K562 (cell line): ENCODE results near the gene PSMB10. TPM values are rescaled to one million over a fixed set of nuclear protein-coding genes. Genes with fewer than 3 reads are reported as not detected.

ENCODE experiments used
- ARID2 ChIP-seq: fragments of 450-650 bp; IDR thresholded peaks from 2 replicates; pipeline ENCODE4 v1.6.1; 2017; ENCODE audit warnings: antibody characterized with exemption, mild to moderate bottlenecking
- ATF7 ChIP-seq: fragments of 450-650 bp; IDR thresholded peaks from 2 replicates; pipeline ENCODE4 v1.7.1; 2014; ENCODE audit warnings: mild to moderate bottlenecking, moderate library complexity
- JUNB ChIP-seq: fragments of 450-650 bp; formaldehyde crosslinking; conservative IDR thresholded peaks from 2 replicates; pipeline ENCODE4 v1.4.0; 2020; ENCODE audit warnings: mild to moderate bottlenecking
- MAFF ChIP-seq: IDR thresholded peaks from 2 replicates; pipeline ENCODE4 v1.6.1; 2012; ENCODE audit warnings: low read length, improper control_type of control experiment
- MCM7 ChIP-seq, 2 experiments: fragments of 450-650 bp; IDR thresholded peaks; 2 replicates each; pipeline ENCODE4 v1.6.1; 2016 to 2018
- NCOA1 ChIP-seq: fragments of 450-650 bp; IDR thresholded peaks from 2 replicates; pipeline ENCODE4 v1.6.1; 2016; ENCODE audit warnings: low read depth
- SP1 ChIP-seq: sonication (generic); formaldehyde crosslinking; IDR thresholded peaks from 2 replicates; pipeline ENCODE4 v1.8.1; 2022; ENCODE audit warnings: mild to moderate bottlenecking, missing genetic modification reagents
- SP2 ChIP-seq: IDR thresholded peaks from 2 replicates; pipeline ENCODE4 v1.6.1; 2011; ENCODE audit warnings: mild to moderate bottlenecking, low read depth, low read length, moderate library complexity; ENCODE audit not compliant: poor library complexity, severe bottlenecking; ENCODE audit errors: extremely low read depth
- SREBF1 ChIP-seq: fragments of 150-350 bp; IDR thresholded peaks from 2 replicates; pipeline ENCODE4 v1.6.1; 2014; ENCODE audit warnings: antibody characterized with exemption, low read depth, low read length, borderline replicate concordance
- TEAD1 ChIP-seq, 2 experiments: fragments of 450-650 bp in 1 of 2; sonication (generic) in 1 of 2; formaldehyde crosslinking; IDR thresholded peaks; 2 replicates each; pipeline versions ENCODE4 v1.4.0 to v1.8.0; 2020 to 2022; ENCODE audit warnings: mild to moderate bottlenecking in 2 of 2, missing genetic modification reagents in 1 of 2
- THRAP3 ChIP-seq: fragments of 450-650 bp; IDR thresholded peaks from 2 replicates; pipeline ENCODE4 v1.6.1; 2016; ENCODE audit warnings: mild to moderate bottlenecking, inconsistent platforms, borderline replicate concordance
- ZBTB17 ChIP-seq: fragments of 450-650 bp; formaldehyde crosslinking; IDR thresholded peaks from 2 replicates; pipeline ENCODE4 v1.4.0; 2020; ENCODE audit warnings: mild to moderate bottlenecking
- ZEB2 ChIP-seq: fragments of 450-650 bp; IDR thresholded peaks from 2 replicates; pipeline ENCODE4 v1.6.1; 2016
- polyA plus RNA-seq, 8 experiments: library from polyadenylated mRNA; depleted of rRNA in 4 of 8; stranded (reverse) in 5 of 8; unstranded in 3 of 8; fragments of >200 nt; fragmentation: Nextera tagmentation in 2 of 8; fragmentation: Illumina TruSeq in 1 of 8; extraction: Ambion mirVana in 2 of 8; extraction: Trizol in 1 of 8; gene quantifications; 2 replicates each; pipeline versions ENCODE4 v1.2.1 to v1.2.3, GENCODE V29; 2011 to 2014; ENCODE audit warnings: inconsistent platforms in 1 of 8, missing spikeins in 1 of 8
- total RNA-seq, 7 experiments: library from RNA; depleted of rRNA in 6 of 7; stranded (reverse); fragments of >200 nt in 6 of 7; fragmentation: Illumina TruSeq in 2 of 7; extraction: Trizol in 2 of 7; gene quantifications; 2 replicates each; pipeline versions ENCODE4 v1.2.1 to v1.2.3, GENCODE V29; 2011 to 2021; ENCODE audit warnings: low replicate concordance in 1 of 7
- TF ChIP-seq, protein P1 (sequence below): fragments of 450-650 bp; formaldehyde crosslinking; IDR thresholded peaks from 2 replicates; pipeline ENCODE4 v1.4.0; 2020; ENCODE audit warnings: mild to moderate bottlenecking
- TF ChIP-seq, protein P2 (sequence below): fragments of 450-650 bp; IDR thresholded peaks from 2 replicates; pipeline ENCODE4 v1.6.1; 2014; ENCODE audit warnings: low read depth, mild to moderate bottlenecking, moderate library complexity, borderline replicate concordance
- TF ChIP-seq, protein P3 (sequence below), 2 experiments: fragments of 450-650 bp; IDR thresholded peaks; 2 replicates each; pipeline ENCODE4 v1.6.1; 2018; ENCODE audit warnings: mild to moderate bottlenecking in 2 of 2, low read depth in 1 of 2; ENCODE audit not compliant: partially characterized antibody in 2 of 2
- TF ChIP-seq, protein P4 (sequence below), 2 experiments: IDR thresholded peaks; 2 replicates each; pipeline ENCODE4 v1.6.1; 2011; ENCODE audit warnings: borderline replicate concordance in 1 of 2, control low read depth in 1 of 2, low read depth in 1 of 2, low read length in 1 of 2, mild to moderate bottlenecking in 1 of 2, mixed read lengths in 1 of 2, moderate library complexity in 1 of 2; ENCODE audit not compliant: insufficient read depth in 1 of 2, insufficient read length in 1 of 2, poor library complexity in 1 of 2, severe bottlenecking in 1 of 2; ENCODE audit errors: extremely low read depth in 1 of 2
- TF ChIP-seq, protein P5 (sequence below): fragments of 250-450 bp; sonication (Bioruptor Pico); IDR thresholded peaks from 2 replicates; pipeline ENCODE4 v1.8.0; 2021; ENCODE audit warnings: moderate library complexity, mild to moderate bottlenecking, inconsistent platforms

The PSMB10 gene
- total and polyA plus RNA-seq, 9 of the 15 experiments (the other 6 are each of a cell fraction or from before 2014, with no cell fraction given), result 11.7 to 105 (median 51.0) TPM

DNA sequence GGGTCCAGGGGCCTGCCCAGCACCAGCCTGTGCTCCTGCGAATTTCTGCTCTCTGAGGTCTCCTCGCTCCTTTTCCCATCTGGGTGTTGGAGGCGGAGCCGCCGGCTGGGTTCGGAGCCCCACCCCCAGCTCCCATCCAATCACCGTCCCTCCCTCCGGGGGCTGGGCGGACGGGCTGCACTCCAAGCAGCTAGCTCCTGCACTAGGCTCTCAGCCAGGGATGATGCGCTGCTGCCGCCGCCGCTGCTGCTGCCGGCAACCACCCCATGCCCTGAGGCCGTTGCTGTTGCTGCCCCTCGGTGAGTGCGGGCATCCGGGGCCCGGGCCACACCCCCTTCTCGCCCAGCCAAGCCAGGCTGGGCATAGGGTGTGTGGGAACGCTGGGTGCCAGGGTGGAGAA, 52.0 kb downstream of the PSMB10 start, which contains the start of gene NRN1L (continued):
- TF ChIP-seq, protein P1, sequence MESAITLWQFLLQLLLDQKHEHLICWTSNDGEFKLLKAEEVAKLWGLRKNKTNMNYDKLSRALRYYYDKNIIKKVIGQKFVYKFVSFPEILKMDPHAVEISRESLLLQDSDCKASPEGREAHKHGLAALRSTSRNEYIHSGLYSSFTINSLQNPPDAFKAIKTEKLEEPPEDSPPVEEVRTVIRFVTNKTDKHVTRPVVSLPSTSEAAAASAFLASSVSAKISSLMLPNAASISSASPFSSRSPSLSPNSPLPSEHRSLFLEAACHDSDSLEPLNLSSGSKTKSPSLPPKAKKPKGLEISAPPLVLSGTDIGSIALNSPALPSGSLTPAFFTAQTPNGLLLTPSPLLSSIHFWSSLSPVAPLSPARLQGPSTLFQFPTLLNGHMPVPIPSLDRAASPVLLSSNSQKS, result no peak
- TF ChIP-seq ZBTB17 (no peak), ATF7 (0 out of 2 replicates have a peak, but pooled peaks have one; percentile 24), ZEB2 (no peak), ARID2 (no peak), MAFF (no peak), SREBF1 (no peak), NCOA1 (no peak), TEAD1 (CRISPR knock-in tag; IDR thresholded peaks at IDR 0.05) (no peak), SP2 (no peak), MCM7 (IDR thresholded peaks at IDR 0.05) (no peak), THRAP3 (no peak), JUNB (CRISPR knock-in tag) (no peak), SP1 (CRISPR knock-in tag) (peak; percentile 62; the same call in 1 of the 2 replicates)
- TF ChIP-seq, protein P2, sequence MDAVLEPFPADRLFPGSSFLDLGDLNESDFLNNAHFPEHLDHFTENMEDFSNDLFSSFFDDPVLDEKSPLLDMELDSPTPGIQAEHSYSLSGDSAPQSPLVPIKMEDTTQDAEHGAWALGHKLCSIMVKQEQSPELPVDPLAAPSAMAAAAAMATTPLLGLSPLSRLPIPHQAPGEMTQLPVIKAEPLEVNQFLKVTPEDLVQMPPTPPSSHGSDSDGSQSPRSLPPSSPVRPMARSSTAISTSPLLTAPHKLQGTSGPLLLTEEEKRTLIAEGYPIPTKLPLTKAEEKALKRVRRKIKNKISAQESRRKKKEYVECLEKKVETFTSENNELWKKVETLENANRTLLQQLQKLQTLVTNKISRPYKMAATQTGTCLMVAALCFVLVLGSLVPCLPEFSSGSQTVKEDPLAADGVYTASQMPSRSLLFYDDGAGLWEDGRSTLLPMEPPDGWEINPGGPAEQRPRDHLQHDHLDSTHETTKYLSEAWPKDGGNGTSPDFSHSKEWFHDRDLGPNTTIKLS, result no peak
- TF ChIP-seq, protein P3, sequence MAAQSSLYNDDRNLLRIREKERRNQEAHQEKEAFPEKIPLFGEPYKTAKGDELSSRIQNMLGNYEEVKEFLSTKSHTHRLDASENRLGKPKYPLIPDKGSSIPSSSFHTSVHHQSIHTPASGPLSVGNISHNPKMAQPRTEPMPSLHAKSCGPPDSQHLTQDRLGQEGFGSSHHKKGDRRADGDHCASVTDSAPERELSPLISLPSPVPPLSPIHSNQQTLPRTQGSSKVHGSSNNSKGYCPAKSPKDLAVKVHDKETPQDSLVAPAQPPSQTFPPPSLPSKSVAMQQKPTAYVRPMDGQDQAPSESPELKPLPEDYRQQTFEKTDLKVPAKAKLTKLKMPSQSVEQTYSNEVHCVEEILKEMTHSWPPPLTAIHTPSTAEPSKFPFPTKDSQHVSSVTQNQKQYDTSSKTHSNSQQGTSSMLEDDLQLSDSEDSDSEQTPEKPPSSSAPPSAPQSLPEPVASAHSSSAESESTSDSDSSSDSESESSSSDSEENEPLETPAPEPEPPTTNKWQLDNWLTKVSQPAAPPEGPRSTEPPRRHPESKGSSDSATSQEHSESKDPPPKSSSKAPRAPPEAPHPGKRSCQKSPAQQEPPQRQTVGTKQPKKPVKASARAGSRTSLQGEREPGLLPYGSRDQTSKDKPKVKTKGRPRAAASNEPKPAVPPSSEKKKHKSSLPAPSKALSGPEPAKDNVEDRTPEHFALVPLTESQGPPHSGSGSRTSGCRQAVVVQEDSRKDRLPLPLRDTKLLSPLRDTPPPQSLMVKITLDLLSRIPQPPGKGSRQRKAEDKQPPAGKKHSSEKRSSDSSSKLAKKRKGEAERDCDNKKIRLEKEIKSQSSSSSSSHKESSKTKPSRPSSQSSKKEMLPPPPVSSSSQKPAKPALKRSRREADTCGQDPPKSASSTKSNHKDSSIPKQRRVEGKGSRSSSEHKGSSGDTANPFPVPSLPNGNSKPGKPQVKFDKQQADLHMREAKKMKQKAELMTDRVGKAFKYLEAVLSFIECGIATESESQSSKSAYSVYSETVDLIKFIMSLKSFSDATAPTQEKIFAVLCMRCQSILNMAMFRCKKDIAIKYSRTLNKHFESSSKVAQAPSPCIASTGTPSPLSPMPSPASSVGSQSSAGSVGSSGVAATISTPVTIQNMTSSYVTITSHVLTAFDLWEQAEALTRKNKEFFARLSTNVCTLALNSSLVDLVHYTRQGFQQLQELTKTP (IDR thresholded peaks at IDR 0.05; ENCODE audit: low read depth in 1 of 2, partially characterized antibody in 2 of 2), result no peak
- TF ChIP-seq, protein P4, sequence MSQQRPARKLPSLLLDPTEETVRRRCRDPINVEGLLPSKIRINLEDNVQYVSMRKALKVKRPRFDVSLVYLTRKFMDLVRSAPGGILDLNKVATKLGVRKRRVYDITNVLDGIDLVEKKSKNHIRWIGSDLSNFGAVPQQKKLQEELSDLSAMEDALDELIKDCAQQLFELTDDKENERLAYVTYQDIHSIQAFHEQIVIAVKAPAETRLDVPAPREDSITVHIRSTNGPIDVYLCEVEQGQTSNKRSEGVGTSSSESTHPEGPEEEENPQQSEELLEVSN (IDR thresholded peaks at IDR 0.05; ENCODE audit: borderline replicate concordance in 1 of 2, extremely low read depth in 1 of 2, insufficient read depth in 1 of 2, insufficient read length in 1 of 2, low read depth in 1 of 2, low read length in 1 of 2, poor library complexity in 1 of 2, severe bottlenecking in 1 of 2), result peak; percentile 59 to 78
- TF ChIP-seq, protein P5, sequence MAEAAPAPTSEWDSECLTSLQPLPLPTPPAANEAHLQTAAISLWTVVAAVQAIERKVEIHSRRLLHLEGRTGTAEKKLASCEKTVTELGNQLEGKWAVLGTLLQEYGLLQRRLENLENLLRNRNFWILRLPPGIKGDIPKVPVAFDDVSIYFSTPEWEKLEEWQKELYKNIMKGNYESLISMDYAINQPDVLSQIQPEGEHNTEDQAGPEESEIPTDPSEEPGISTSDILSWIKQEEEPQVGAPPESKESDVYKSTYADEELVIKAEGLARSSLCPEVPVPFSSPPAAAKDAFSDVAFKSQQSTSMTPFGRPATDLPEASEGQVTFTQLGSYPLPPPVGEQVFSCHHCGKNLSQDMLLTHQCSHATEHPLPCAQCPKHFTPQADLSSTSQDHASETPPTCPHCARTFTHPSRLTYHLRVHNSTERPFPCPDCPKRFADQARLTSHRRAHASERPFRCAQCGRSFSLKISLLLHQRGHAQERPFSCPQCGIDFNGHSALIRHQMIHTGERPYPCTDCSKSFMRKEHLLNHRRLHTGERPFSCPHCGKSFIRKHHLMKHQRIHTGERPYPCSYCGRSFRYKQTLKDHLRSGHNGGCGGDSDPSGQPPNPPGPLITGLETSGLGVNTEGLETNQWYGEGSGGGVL, result no peak
